SK-N-SH (cell line): ENCODE results near the gene MEI4. TPM values are rescaled to one million over a fixed set of nuclear protein-coding genes. Genes with fewer than 3 reads are reported as not detected.

Experiments used
- CTCF ChIA-PET: fragments of 300-600, 350-600 bp; formaldehyde crosslinking; extraction: SDS; loops from one replicate; lab custom pipeline; 2021; lab: Yijun Ruan, JAX
- POLR2A ChIA-PET: fragments of 350-600 bp; sonication (Branson Sonifier 250); formaldehyde crosslinking; extraction: SDS; loops from one replicate; lab custom pipeline; 2020; ENCODE audit warnings: antibody characterized with exemption, inconsistent platforms; lab: Yijun Ruan, JAX
- DNase-seq: peaks from one replicate; pipeline ENCODE4 v3.0.0; 2012
- H2AFZ ChIP-seq: fragments of 200-600 bp; sonication (generic); 2 replicates; pipeline ENCODE4 v1.8.1; 2016; ENCODE audit warnings: antibody characterized with exemption, mild to moderate bottlenecking, low read depth
- H3F3A ChIP-seq: fragments of 200-600 bp; sonication (generic); replicated peaks from 2 replicates; pipeline ENCODE3; 2016; ENCODE audit warnings: antibody characterized with exemption, mild to moderate bottlenecking; ENCODE audit not compliant: insufficient read depth
- H3K27ac ChIP-seq, 2 experiments: fragments of 200-500 bp in 1 of 2; fragments of 200-600 bp in 1 of 2; sonication (Bioruptor generic) in 1 of 2; sonication (generic), shearing (Covaris generic) in 1 of 2; 2 replicates each; pipeline versions ENCODE4 v1.5.1 to v1.6.1; 2014 to 2016; ENCODE audit warnings: low read depth in 2 of 2, inconsistent platforms in 1 of 2, low read length in 1 of 2, mild to moderate bottlenecking in 1 of 2, mixed read lengths in 1 of 2
- H3K27me3 ChIP-seq: fragments of 200-600 bp; sonication (generic), shearing (Covaris generic); 2 replicates; pipeline ENCODE4 v1.6.1; 2016; ENCODE audit warnings: mixed run types; ENCODE audit not compliant: insufficient read depth
- H3K36me3 ChIP-seq, 2 experiments: fragments of 200-500 bp in 1 of 2; fragments of 200-600 bp in 1 of 2; sonication (Bioruptor generic) in 1 of 2; sonication (generic) in 1 of 2; replicated peaks in 1 of 2; 2 replicates each; pipeline versions ENCODE3 to v1.5.1; 2014 to 2016; ENCODE audit warnings: low read length in 1 of 2, mild to moderate bottlenecking in 1 of 2; ENCODE audit not compliant: insufficient read depth in 2 of 2, control insufficient read depth in 1 of 2
- H3K4me1 ChIP-seq, 2 experiments: fragments of 200-500 bp in 1 of 2; fragments of 200-600 bp in 1 of 2; sonication (Bioruptor generic) in 1 of 2; sonication (generic), shearing (Covaris generic) in 1 of 2; 2 replicates each; pipeline versions ENCODE4 v1.5.1 to v1.6.1; 2014 to 2016; ENCODE audit warnings: low read depth in 1 of 2, low read length in 1 of 2, mixed run types in 1 of 2; ENCODE audit not compliant: insufficient read depth in 2 of 2, control insufficient read depth in 1 of 2
- H3K4me2 ChIP-seq: fragments of 200-600 bp; sonication (generic), shearing (Covaris generic); 2 replicates; pipeline ENCODE4 v1.6.1; 2017; ENCODE audit warnings: mixed run types
- H3K4me3 ChIP-seq, 2 experiments: fragments of 200-500 bp in 1 of 2; fragments of 200-600 bp in 1 of 2; sonication (Bioruptor generic) in 1 of 2; sonication (generic), shearing (Covaris generic) in 1 of 2; 2 replicates each; pipeline versions ENCODE4 v1.5.1 to v1.8.1; 2014 to 2016; ENCODE audit warnings: low read depth in 2 of 2, inconsistent platforms in 1 of 2, low read length in 1 of 2, mild to moderate bottlenecking in 1 of 2, mixed read lengths in 1 of 2, moderate library complexity in 1 of 2
- H3K79me2 ChIP-seq: fragments of 200-600 bp; sonication (generic); 2 replicates; pipeline ENCODE4 v1.8.1; 2017; ENCODE audit warnings: mild to moderate bottlenecking; ENCODE audit not compliant: insufficient read depth
- H3K9ac ChIP-seq: fragments of 200-600 bp; sonication (generic); 2 replicates; pipeline ENCODE4 v1.6.1; 2017; ENCODE audit warnings: mixed run types
- H3K9me2 ChIP-seq: fragments of 200-600 bp; sonication (generic); 2 replicates; pipeline ENCODE4 v1.6.1; 2017; ENCODE audit warnings: mixed run types
- H3K9me3 ChIP-seq: fragments of 200-600 bp; sonication (generic); 2 replicates; pipeline ENCODE4 v1.6.1; 2017; ENCODE audit warnings: mixed run types, mild to moderate bottlenecking, moderate library complexity
- H4K20me1 ChIP-seq: fragments of 200-600 bp; sonication (generic); 2 replicates; pipeline ENCODE4 v1.6.1; 2017; ENCODE audit warnings: mild to moderate bottlenecking, mixed run types; ENCODE audit not compliant: insufficient read depth
- FOSL2 ChIP-seq: IDR thresholded peaks from 2 replicates; pipeline ENCODE4 v1.4.0; 2012; ENCODE audit warnings: low read depth, mild to moderate bottlenecking, moderate library complexity, borderline replicate concordance
- FOXJ3 ChIP-seq: sonication (generic); formaldehyde crosslinking; IDR thresholded peaks from 2 replicates; pipeline ENCODE4 v1.5.1; 2020; ENCODE audit warnings: mild to moderate bottlenecking, missing genetic modification reagents
- MAX ChIP-seq: IDR thresholded peaks from 2 replicates; pipeline ENCODE4 v1.4.0; 2012; ENCODE audit warnings: low read depth
- PBX3 ChIP-seq: IDR thresholded peaks from 2 replicates; pipeline ENCODE4; 2012
- POLR2AphosphoS5 ChIP-seq: IDR thresholded peaks from 2 replicates; pipeline ENCODE4 v1.6.1; 2012; ENCODE audit warnings: low read depth, low read length
- WGBS: methylation state at CpG from one replicate; pipeline ENCODE4 v1.1.6; 2017; ENCODE audit warnings: low lambda C conversion rate; 5-methylcytosine and 5-hydroxymethylcytosine counted together
- polyA plus RNA-seq, 3 experiments: library from polyadenylated mRNA; depleted of rRNA; stranded (reverse); fragments of >200 nt; gene quantifications; 2 replicates each; pipeline ENCODE4 v1.2.3, GENCODE V29; 2012
- TF ChIP-seq, protein P1 (sequence below): IDR thresholded peaks from 2 replicates; pipeline ENCODE4 v1.6.1; 2012; ENCODE audit warnings: mild to moderate bottlenecking, low read depth, low read length, moderate library complexity

The MEI4 gene
- polyA plus RNA-seq, 1 of the 3 experiments (the other 2 are of a cell fraction): not detected

- Histone ChIP-seq H3K79me2 (no peaks in the 10 kb centered on the region), H4K20me1 (no peaks in the 10 kb centered on the region), H3K4me1 (no peaks in the 10 kb centered on the region), H3K9me3 (no peaks in the 10 kb centered on the region), H3K4me3 (no peak overlapping the region), H3K27me3 (no peaks in the 10 kb centered on the region), H3F3A (no peaks in the 10 kb centered on the region), H3K9me2 (no peaks in the 10 kb centered on the region), H2AFZ (no peak overlapping the region), H3K9ac (no peak overlapping the region), H3K4me2 (no peak overlapping the region), H3K36me3 (no peaks in the 10 kb centered on the region), H3K27ac (no peak overlapping the region)
- TF ChIP-seq FOXJ3: no peak
- no peak for TF ChIP-seq POLR2AphosphoS5
- no peak for TF ChIP-seq FOSL2
- WGBS: 8% methylated on average over 4 of the region's 4 CpGs
- POLR2A ChIA-PET: no interaction called here
- DNase-seq: no peak
- CTCF ChIA-PET: no interaction called here
These were observed 240.6 kb downstream of the MEI4 start for GRCh38 chr6:77893391-77893790.

GRCh38 chr6:77906070-77906469 is 253.2 kb downstream of the MEI4 start:
- WGBS: 25% methylated on average over 3 of the region's 3 CpGs
- CTCF ChIA-PET: no interaction called here

More at GRCh38 chr6:77906070-77906469, 253.2 kb downstream of the MEI4 start:
- Histone ChIP-seq H3F3A (no peaks in the 10 kb centered on the region), H3K9me3 (peaks cover 4% of the 10 kb centered on the region; the same call in 1 of the 2 replicates), H3K4me3 (no peak overlapping the region), H3K9me2 (no peaks in the 10 kb centered on the region), H3K27me3 (no peaks in the 10 kb centered on the region), H4K20me1 (no peaks in the 10 kb centered on the region), H3K9ac (no peak overlapping the region), H3K36me3 (no peaks in the 10 kb centered on the region), H3K27ac (no peak overlapping the region), H2AFZ (no peak overlapping the region), H3K79me2 (no peaks in the 10 kb centered on the region), H3K4me1 (no peaks in the 10 kb centered on the region), H3K4me2 (no peak overlapping the region)
- TF ChIP-seq PBX3 (no peak), MAX (no peak)
- TF ChIP-seq, protein P1, sequence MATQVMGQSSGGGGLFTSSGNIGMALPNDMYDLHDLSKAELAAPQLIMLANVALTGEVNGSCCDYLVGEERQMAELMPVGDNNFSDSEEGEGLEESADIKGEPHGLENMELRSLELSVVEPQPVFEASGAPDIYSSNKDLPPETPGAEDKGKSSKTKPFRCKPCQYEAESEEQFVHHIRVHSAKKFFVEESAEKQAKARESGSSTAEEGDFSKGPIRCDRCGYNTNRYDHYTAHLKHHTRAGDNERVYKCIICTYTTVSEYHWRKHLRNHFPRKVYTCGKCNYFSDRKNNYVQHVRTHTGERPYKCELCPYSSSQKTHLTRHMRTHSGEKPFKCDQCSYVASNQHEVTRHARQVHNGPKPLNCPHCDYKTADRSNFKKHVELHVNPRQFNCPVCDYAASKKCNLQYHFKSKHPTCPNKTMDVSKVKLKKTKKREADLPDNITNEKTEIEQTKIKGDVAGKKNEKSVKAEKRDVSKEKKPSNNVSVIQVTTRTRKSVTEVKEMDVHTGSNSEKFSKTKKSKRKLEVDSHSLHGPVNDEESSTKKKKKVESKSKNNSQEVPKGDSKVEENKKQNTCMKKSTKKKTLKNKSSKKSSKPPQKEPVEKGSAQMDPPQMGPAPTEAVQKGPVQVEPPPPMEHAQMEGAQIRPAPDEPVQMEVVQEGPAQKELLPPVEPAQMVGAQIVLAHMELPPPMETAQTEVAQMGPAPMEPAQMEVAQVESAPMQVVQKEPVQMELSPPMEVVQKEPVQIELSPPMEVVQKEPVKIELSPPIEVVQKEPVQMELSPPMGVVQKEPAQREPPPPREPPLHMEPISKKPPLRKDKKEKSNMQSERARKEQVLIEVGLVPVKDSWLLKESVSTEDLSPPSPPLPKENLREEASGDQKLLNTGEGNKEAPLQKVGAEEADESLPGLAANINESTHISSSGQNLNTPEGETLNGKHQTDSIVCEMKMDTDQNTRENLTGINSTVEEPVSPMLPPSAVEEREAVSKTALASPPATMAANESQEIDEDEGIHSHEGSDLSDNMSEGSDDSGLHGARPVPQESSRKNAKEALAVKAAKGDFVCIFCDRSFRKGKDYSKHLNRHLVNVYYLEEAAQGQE: no peak
- no peak for DNase-seq
- POLR2A ChIA-PET: no interaction called here
